K562 (cell line): ENCODE results near the gene RUNX1.

Experiments
- ATF3 ChIP-seq, 2 experiments: fragments of 450-650 bp in 1 of 2; sonication (generic) in 1 of 2; formaldehyde crosslinking in 1 of 2; IDR thresholded peaks in 1 of 2; conservative IDR thresholded peaks in 1 of 2; 2 replicates each; pipeline versions ENCODE4 v1.6.1 to v1.8.1; 2016 to 2023; ENCODE audit warnings: mild to moderate bottlenecking in 2 of 2, moderate library complexity in 2 of 2, inconsistent platforms in 1 of 2, missing genetic modification reagents in 1 of 2
- BMI1 ChIP-seq: fragments of 150-350 bp; IDR thresholded peaks from 2 replicates; pipeline ENCODE4 v1.6.1; 2014; ENCODE audit warnings: low read length
- CREB1 ChIP-seq, 2 experiments: sonication (generic) in 1 of 2; formaldehyde crosslinking in 1 of 2; IDR thresholded peaks; 2 replicates each; pipeline versions ENCODE4 v1.6.1 to v1.8.0; 2012 to 2022; ENCODE audit warnings: inconsistent platforms in 1 of 2, mild to moderate bottlenecking in 1 of 2, missing genetic modification reagents in 1 of 2, moderate library complexity in 1 of 2
- CTBP1 ChIP-seq: fragments of 450-650 bp; IDR thresholded peaks from 2 replicates; pipeline ENCODE4 v1.6.1; 2016; ENCODE audit warnings: borderline replicate concordance
- MCM5 ChIP-seq: fragments of 450-650 bp; IDR thresholded peaks from 2 replicates; pipeline ENCODE4 v1.6.1; 2016; ENCODE audit warnings: low read depth
- NFIC ChIP-seq: fragments of 450-650 bp; IDR thresholded peaks from 2 replicates; pipeline ENCODE4 v1.6.1; 2017; ENCODE audit warnings: mild to moderate bottlenecking, inconsistent platforms
- REST ChIP-seq, 2 experiments: fragments of 450-650 bp; formaldehyde crosslinking in 1 of 2; IDR thresholded peaks; 2 replicates each; pipeline versions ENCODE4 v1.4.0 to v1.6.1; 2014 to 2020; ENCODE audit warnings: mild to moderate bottlenecking in 2 of 2, borderline replicate concordance in 1 of 2, low read depth in 1 of 2
- TRIM24 ChIP-seq, 2 experiments: fragments of 450-650 bp; IDR thresholded peaks; 2 replicates each; pipeline ENCODE4 v1.6.1; 2016
- ZNF740 ChIP-seq, 3 experiments: fragments of 200-800 bp in 1 of 3; sonication (Bioruptor generic) in 1 of 3; sonication (generic) in 1 of 3; formaldehyde crosslinking in 1 of 3; IDR thresholded peaks; 2 replicates each; pipeline versions ENCODE4 v1.6.1 to v1.8.0; 2016 to 2022; ENCODE audit warnings: mild to moderate bottlenecking in 2 of 3, missing compliant biosample characterization in 2 of 3, missing genetic modification characterization in 2 of 3, missing genetic modification reagents in 1 of 3

GRCh38 chr21:35005077-35005476 lies 44.0 kb downstream of the RUNX1 start:
- TF ChIP-seq REST (IDR thresholded peaks at IDR 0.05; ENCODE audit: borderline replicate concordance), result no peak
- TF ChIP-seq REST (CRISPR knock-in tag; IDR thresholded peaks at IDR 0.05; ENCODE audit: low read depth), result no peak
- TF ChIP-seq CTBP1, result no peak
- no peak for TF ChIP-seq ATF3 (IDR thresholded peaks at IDR 0.05)
- TF ChIP-seq ATF3 (CRISPR knock-in tag; conservative IDR thresholded peaks at IDR 0.05), result no peak
- TF ChIP-seq MCM5, result no peak
- no peak for TF ChIP-seq BMI1
- no peak for TF ChIP-seq CREB1 (IDR thresholded peaks at IDR 0.05)
- TF ChIP-seq CREB1 (CRISPR knock-in tag; IDR thresholded peaks at IDR 0.05), result no peak
- no peak for TF ChIP-seq ZNF740 (CRISPR knock-in tag; IDR thresholded peaks at IDR 0.05)
- TF ChIP-seq ZNF740 (tag; IDR thresholded peaks at IDR 0.05), result no peak
- no peak for TF ChIP-seq NFIC
- no peak for TF ChIP-seq TRIM24 (IDR thresholded peaks at IDR 0.05)
